ENCODE measurements around the gene ASCL1. TPM values are rescaled to one million over a fixed set of nuclear protein-coding genes. Genes with fewer than 3 reads are reported as not detected.

The ASCL1 gene
- not detected in 2 replicates for total RNA-seq

DNA sequence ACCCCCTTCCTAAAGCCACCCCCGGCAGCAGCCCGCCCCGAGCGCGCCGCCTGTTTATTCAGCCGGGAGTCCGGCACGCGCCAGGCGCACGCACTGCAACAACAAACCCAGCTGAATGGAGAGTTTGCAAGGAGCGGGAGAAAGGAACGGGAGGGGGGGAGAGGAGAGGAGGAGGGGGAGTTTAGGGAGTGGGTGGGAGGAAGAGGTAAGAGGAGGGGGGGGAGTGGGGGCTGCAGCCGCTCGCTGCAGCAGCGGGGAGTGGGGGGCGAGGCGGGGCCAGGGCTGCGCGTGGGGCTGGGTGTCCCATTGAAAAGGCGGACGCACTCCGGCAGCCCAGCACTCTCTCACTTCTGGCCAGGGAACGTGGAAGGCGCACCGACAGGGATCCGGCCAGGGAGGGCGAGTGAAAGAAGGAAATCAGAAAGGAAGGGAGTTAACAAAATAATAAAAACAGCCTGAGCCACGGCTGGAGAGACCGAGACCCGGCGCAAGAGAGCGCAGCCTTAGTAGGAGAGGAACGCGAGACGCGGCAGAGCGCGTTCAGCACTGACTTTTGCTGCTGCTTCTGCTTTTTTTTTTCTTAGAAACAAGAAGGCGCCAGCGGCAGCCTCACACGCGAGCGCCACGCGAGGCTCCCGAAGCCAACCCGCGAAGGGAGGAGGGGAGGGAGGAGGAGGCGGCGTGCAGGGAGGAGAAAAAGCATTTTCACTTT, at the start of gene ASCL1:
ASCL1 (plus strand) TSS at position 336 of the 712 bp plus-strand sequence. CDS start 571 bp downstream, outside the sequence.

DNA sequence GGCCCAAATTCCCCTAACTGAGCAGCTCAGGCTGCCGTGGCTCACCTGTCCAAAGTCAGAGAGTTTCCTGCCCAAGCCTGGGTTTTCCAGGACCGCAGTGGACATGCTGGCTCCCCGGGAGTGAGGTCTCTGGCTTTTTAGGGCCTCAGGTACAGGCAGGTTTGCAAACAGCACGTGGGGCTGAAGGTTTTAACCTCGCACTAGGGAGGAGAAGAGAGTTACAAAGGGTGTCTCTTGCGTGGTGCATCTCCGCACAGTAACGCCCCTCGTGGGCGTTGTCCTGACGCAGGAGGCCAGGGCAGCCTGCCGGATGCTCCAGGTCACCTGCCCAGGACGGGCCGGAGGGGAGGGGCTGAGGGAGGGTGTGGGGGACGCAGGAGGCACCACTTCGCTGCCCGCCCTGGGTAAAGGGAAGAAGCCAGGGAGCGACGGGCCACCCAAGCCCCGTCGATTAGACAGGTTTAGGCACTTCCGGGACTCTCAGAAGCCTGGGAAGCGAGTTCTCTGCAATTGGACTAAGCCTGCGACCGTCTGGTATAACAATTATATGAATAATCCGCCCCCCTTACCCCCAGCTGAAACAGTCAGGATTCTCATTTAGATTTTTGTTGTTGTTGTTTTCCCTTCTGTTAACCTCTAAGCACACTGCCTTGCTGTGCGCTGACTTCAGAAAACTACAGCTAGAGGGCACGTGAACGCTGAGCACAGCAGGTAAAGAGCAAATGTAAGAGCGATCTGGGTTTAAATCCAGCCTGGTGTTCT, 40.3 kb upstream of the ASCL1 start, which contains the start of gene PAH:
PAH (minus strand) TSS at position 219 of the 762 bp plus-strand sequence; CDS start at position 105, 114 bp downstream.

Other genes with a start within 250 kb of the ASCL1 start
- gene PAH, start 40.4 kb upstream of the ASCL1 start, total RNA-seq, result not detected in 2 replicates